Right renal cortex interstitium (tissue), 3 donors: ENCODE measurements around the gene TMEM156. TPM values are rescaled to one million over a fixed set of nuclear protein-coding genes. Genes with fewer than 3 reads are reported as not detected.
"Not testable (repeated sequence)": the region's sequence is repeated elsewhere in the genome, so short reads cannot be mapped to it uniquely, and the experiment has no call there.

Source experiments
- DNase-seq, 3 donors: peaks; one replicate each; pipeline ENCODE4 v3.0.0-alpha.2; 2013; ENCODE audit warnings: low read depth in 3 of 3, low spot score in 2 of 3
- polyA plus RNA-seq, 3 donors: library from polyadenylated mRNA; unstranded; fragments of 120-200 nt; gene quantifications; one replicate each; pipeline ENCODE4 v1.2.1, GENCODE V29; 2013; ENCODE audit not compliant: insufficient read length in 3 of 3

Gene TMEM156
- polyA plus RNA-seq, 3 donors = 2.8 to 4.9 (median 4.8) TPM

DNA sequence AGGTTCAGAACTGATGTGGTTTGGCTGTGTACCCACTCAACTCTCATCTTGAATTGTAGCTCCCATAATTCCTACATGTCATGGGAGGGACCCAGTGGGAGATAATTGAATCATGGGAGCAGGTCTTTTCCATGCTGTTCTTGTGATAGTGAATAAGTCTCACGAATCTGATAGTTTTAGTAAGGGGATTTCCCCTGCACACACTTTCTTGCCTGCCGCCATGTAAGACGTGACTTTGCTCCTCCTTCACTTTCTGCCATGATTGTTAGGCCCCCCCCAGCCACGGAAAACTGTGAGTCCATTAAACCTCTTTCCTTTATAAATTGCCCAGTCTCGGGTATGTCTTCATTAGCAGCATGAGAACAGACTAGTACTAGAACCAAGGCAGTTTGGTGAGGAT lies 73.0 kb downstream of the TMEM156 start:
- not testable (repeated sequence) for DNase-seq

DNA sequence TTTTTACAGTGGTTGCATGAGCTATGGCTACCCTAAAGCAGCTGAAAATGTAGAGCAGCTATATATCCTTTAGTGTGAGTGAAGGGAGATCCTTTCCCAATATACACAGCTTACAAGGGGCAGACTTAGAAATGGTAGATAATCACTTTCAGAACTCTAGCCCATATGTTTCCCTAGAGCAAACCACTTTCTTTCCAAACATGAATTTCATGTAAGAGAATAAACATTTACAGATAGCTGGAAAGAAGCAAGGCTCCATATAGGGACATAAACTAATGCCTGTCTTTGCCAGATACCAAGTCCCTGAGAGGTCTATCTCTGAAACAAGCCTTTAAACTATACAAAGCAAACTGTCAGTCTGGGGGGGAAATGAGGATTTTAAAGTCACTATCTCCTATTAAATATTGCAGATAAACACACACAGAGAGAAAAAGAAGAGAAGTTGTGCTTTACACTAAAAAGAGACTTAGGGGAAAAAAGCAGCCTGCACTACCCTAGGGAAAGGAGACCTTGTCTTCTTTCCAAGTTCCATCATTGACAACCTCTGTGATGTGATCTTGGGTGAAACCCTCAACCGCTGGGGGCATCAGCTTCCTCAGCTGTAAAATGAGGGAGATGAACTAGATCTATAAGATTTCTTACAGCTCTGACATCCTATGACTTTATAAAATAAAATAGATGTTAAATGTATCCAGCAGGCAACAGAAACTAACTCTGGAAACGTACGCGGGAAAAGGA lies 73.6 kb downstream of the TMEM156 start:
- DNase-seq = no peak

DNA sequence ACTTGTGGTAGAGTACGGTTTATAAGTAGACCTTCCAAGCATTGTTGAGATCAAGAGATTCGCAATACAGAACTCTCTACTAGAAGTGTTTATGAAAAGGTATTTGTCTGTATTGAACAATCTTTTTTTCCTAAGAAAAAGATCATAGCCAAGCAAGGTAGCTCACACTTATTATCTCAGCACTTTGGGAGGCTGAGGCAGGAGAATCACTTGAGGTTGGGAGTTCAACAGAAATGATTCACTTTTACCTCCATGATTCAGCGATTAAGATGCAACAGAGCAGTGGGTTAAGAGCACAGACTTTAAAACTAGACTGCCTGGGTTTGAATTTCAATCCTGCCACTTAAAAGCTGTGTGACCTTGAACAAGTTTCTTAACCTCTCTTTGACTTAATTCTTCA lies 74.3 kb downstream of the TMEM156 start:
- DNase-seq = no peak

DNA sequence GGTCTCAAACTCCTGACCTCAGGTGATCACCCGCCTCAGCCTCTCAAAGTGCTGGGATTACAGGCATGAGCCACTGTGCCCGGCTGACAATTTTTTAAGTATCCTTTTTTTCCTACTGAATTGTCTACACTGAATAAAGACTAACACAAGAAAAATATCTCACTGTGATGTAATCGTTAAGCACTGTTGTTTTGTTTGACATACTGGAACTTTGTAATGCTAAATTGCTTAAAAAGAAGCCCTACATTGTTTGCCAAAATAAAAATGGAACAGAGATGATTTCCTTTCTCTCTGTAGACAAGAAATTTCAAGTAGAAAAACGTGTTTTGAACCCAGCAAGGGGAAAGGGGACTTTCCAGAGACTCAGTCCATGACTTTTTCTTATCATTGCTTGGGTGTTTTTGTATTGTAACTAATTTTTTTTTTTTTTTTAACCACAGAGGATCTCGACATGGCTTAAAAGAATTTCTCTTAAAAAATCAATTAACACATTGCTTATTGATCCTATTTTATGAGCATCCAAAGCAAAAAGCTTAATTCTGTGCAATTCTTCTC lies 74.9 kb downstream of the TMEM156 start:
- DNase-seq = no peak

DNA sequence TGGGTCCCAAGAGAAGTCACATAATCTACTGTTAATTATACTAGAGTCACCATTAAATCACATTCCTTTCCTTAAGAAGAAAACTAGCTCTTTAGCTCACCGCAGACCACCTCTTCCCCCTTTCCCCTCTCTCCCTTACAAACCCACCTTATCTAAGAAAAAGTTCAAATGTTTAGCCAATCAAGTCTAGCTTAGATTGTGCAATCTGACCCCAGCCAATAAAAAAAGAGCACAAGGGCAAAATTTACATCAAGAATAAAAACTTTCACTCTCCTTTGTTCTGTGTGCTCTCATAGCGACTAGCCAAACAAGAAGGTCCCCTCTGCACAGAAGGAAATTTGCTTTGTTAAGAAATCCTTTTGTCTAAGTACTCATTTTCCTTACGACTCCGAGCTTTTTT lies 76.3 kb downstream of the TMEM156 start:
- DNase-seq = no peak

DNA sequence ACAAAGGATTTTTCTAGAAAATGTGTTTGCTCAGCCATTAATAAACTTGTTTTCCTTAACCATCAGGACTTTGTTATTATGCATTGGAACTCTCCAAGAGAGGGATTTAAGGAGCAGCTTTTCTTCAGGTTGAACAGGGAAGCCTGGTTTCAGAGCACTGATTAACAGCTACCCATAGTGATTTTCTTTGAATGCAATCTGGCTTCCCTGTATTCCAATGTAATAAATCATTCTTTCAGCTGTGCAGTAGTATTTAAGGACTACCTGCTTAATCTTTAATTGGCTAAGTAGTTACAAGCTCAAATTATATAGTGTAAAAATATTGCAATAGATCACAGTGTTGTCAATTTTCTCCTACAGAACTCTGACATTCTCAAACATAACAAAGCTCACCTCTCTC lies 77.5 kb downstream of the TMEM156 start:
- DNase-seq = no peak

DNA sequence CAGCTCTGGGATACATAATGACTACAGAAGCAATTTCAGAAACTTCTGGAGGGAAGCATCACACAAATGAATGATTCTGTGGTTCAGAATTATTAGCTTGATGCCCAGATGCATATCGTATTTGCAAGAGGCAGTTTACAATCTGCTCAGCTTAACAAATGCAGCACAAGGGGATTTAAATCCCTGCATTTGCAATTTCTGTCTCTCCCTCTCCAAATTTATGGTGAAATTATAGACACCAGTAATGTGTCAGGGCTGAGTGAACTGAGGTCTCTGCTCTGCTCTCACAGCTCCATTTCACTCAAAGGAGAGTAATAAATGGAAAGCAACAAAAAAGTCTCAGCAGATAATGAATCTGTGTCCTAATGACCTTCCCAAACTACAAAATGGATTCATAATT lies 80.2 kb downstream of the TMEM156 start:
- DNase-seq = peak in 1 of 3 donors; percentile 10

DNA sequence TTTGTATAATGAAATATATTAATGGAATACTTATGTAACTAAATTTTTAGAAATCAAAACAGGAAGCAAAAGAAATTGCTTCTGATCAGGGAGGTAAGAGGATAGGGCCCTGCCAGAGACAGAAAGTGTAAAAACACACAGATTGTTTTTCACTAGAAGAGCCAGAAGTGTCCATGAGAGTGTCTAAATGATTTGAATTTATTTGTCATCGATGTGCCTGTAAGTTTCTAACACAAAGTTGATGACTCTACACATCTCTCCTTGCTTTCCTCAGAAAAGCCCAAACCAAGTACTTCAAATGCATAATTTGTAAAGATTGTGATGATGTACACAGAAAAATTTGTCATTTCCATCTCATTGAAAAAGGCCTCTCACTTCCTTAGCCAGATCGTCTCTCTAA lies 80.6 kb downstream of the TMEM156 start:
- DNase-seq = no peak

DNA sequence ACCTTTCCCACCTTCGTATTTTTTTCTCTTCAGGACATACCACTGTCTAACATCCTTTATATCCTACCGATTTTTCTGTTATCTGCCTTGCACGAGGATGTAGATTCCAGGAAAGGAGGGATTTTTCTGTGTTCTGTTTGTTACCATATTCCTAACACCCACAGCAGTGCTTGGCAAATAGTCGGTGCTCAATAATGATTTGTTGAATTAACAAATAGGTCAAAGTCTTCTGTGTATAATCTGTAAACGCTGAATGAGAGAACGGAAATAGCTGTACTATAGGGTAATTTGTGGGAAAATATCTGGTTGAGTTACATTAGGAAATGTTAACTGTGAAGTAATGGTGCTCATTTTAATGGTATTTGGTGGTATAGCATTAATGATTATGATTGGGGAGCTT lies 81.5 kb downstream of the TMEM156 start:
- no peak for DNase-seq

DNA sequence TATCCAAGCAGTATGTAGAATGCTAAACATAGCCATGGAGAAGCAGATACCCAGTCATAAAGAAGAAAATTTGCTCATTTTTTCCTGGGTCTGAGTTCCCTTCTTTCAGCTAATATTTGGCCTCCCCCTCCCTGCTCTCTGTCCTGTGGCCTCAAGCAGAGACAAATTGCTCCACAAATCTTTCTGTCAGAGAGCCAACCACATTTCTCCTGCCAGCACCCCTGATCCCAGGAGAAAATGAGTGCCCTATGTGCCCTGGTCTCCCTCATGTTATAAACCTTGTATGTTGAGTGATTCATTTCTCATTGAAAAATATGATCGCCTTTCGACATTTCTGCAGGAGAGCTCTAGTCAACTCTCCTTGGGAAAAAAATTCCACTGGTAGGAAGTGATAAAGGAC lies 82.0 kb downstream of the TMEM156 start:
- no peak for DNase-seq

DNA sequence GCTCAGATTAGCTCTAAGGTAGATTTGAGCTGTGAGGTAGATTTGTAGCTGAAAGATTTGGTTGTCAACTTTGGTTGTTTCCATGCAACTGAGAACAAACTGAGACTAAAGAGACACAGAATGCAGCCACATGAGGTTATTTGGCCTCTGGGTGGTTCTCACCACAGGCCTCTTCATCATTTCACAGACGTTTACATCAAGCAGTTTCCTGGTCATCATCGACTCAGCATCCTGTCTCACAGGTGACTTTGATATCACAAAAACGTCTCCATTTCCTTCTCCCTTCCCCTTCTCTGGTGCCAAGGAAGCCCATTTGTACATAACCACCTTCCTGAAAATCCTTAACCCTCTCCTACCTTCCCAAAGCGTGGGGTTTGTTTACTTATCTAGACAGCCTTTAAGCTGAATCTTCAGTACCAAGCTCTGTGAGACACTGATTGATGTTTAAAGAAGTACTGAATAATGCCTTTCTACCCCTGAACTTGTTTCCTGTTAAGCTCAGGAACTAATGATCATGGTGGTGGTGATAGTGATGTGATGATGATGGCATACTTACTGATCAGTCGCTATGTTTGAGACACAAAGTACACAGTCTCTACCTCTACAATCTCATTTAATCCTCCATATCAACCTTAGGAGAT lies 82.7 kb downstream of the TMEM156 start:
- DNase-seq = no peak

DNA sequence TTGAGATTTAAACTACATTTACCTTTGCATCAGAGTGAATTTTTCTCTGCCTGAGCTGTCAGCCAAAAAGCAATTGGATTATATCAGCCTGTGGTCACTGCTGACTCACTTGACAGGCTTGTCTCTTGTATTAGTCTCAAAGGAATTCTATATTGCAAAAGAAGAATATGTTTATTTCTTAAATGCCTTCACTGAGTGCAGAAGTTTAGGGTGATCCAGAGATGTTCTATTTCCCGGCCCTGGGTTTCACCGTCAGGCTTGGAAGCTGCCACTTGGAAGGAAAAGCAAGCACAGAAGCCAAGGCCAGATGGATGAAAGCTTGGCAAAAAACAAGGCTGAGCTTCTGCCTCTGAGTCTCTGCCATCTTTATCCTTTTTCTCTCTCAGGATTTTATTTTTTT lies 83.7 kb downstream of the TMEM156 start:
- no peak for DNase-seq

DNA sequence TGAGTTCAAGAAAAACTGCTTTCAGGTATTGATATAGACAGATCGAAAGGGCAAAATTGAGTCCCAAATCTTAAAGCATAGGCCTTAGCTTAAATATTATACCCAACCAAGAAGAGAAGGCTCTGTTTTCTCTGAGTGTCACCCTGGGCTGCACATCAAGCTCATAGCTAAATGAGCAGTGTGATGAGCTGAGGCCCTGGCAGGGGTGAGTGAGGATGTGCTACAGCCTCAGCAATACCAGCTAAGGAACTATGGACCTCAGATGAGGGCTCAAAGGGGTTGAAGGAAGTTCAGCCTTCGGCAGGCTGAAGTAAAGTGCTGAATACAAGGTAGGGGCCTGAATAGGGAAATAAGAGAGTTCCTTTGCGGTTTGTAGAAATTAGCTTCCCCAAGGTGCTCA lies 85.3 kb downstream of the TMEM156 start:
- no peak for DNase-seq

DNA sequence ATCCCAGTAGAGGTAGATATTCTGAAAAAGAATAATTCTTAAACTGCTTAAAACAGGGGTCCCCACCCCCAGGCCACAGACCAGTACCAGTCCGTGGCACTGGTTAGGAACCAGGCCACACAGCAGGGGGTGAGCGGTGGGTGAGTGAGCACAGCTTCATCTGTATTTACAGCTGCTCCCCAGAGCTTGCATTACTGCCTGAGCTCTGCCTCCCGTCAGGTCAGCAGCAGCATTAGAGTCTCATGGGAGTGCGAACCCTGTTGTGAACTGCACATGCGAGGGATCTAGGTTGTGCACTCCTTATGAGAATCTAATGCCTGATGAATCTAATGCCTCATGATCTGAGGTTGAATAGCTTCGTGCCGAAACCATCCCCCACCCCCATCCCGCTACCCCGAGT lies 87.8 kb downstream of the TMEM156 start:
- no peak for DNase-seq

DNA sequence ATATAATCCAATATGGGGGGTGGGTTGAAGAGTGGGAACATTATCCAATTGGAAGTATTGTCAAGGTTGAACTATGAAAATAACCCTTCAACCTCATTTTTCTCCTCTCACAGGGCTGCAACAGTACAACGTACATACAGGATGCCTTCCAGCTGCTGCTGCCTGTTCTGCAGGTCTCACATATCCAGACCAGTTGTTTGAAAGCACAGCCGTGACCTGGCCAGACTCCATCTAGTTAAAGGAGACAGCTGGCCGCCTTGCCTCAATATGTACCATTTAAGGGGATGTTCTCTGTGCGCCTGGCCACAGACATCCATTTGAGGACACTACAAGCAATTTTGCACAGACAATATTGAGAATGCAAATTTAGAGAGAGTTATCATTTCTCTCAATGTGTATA lies 88.9 kb downstream of the TMEM156 start:
- peak; percentile 38 to 66 (median 53) for DNase-seq

DNA sequence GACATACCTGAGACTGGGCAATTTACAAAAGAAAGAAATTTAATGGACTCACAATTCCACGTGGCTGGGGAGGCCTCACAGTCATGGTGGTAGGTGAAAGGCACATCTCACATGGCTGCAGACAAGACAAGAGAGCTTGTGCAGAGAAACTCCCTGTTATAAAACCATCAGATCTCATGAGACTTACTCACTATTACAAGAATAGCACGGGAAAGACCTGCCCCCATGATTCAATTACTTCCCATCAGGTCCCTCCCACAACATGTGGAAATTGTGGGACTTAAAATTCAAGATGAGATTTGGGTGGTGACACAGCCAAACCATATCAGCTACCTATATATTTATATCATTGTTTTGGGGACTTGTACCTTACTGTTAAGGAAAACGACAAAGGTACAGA lies 90.3 kb downstream of the TMEM156 start:
- not testable (repeated sequence) for DNase-seq

DNA sequence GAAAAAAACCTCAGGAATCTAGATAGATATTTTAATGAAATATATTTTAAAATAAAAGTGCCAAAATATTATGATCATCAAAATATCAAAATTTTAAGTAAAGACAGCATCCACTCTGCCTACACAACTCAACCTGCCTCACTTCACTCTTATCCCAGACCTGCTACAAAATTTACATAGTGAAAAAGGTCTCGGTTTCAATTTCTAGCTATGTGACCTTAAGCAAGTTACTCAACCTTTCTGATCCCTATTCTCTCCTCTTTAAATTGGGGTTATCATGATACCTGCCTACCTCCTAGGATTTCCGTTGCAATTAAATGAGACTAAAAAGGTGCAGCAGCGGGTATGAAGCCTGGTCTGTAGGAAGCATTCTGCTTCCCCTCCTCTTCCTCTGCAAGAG lies 91.7 kb downstream of the TMEM156 start:
- DNase-seq = no peak

DNA sequence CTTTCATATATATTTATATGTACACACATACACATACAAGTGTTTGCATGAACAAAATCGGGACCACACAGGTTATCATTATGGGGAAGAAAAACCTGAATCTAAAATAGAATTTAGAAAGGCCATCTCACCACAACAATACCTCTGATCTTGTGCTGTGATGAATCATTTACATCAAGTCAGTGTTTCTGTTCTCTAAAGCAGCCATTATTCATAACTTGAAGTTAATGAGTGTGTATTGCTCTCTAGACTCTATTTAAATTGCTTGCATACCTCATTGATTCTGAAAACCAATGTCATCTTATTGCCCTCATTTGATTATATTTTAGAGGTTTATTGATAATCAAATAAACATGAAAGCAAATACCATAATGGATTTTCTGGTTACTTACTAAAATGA lies 93.0 kb downstream of the TMEM156 start:
- DNase-seq = no peak

DNA sequence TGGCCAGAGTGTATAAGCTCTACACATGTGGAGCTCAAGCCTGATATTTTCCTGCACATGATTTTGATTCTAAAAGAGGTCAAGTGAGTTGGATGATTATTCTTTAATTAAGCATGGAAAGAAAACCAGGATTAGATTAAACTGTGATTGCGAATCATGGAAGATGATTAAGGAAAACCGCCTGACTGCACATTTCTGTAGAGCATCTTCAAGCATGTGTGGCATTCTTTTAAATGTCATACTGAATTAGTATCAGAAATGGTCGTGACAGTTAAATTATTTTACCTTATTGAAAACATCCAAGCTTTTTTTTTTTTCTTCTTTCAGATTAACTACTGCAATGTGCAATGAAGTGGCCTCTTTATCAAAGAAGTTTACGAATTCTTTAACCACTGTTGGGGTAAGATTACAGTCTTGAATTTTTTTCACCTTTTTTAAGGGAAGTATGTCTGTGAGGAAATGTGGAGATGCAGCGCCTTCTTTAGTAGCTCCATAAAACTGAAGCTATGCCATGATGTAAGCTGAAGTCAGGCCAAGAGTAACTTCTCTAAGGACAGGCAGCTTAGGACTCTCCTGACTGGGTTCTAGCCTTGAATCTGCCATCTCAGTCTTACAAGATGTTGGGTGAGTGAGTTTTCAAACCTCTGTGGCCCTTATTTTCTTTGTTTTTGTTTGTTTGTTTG lies 96.7 kb downstream of the TMEM156 start:
- DNase-seq = no peak

DNA sequence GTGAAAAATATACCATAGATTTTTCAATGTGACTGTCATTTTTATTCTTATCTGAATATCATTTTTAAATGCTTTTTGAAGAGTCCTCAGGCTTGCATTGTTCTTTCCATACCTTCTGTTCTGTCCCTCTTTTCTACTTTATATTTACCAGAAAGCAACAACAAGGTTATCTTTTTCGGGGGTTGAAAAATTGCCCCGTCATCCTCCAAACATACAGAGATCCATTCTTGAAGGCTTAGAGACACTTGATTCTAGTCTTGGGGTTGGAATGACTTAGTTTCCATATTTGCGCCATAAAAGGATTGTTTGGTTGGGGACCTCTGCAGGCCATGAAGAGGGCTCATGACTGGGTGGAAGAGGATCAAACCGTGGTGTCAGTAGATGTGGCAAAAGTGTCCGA lies 101.1 kb downstream of the TMEM156 start:
- DNase-seq = no peak

DNA sequence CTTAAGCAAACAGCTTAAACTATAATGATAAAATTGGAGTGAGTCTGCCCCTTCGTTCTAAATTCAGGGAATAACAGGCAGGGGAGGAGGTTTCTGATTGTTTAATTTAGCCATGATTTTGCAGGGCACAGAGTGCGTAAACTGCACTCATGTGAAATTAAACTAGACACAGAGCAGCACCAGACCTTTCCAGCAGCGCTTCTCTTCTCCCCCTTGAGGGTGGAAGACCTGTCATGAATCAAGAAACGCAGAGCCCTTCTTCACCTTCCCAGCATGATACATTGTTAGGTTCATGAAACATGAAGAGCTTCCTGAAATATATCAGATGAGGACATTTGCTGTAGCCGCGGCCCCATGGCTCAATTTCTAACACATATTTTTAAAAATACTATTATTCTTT lies 101.5 kb downstream of the TMEM156 start:
- no peak for DNase-seq

DNA sequence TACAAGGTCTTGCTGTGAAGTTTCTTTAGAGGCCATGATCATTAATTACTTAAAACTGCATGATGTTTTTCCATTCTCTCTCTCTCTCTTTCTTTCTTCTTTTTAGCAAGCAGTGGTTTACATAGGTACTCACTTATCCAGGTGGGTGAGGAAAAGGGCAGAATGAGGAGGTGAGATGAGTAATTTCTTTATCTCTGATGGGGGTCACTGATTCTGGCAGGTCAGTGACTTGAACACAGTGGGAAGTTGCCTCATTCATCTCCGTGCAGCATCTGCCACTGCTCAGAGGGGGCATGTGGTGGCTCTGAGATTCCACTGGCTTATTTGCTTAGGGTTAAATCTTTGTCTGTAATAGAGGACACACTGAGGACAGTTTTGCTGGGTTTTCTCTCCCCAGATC lies 102.0 kb downstream of the TMEM156 start:
- no peak for DNase-seq
